Measurements from ENCODE around the gene HADHB.

The HADHB gene

DNA sequence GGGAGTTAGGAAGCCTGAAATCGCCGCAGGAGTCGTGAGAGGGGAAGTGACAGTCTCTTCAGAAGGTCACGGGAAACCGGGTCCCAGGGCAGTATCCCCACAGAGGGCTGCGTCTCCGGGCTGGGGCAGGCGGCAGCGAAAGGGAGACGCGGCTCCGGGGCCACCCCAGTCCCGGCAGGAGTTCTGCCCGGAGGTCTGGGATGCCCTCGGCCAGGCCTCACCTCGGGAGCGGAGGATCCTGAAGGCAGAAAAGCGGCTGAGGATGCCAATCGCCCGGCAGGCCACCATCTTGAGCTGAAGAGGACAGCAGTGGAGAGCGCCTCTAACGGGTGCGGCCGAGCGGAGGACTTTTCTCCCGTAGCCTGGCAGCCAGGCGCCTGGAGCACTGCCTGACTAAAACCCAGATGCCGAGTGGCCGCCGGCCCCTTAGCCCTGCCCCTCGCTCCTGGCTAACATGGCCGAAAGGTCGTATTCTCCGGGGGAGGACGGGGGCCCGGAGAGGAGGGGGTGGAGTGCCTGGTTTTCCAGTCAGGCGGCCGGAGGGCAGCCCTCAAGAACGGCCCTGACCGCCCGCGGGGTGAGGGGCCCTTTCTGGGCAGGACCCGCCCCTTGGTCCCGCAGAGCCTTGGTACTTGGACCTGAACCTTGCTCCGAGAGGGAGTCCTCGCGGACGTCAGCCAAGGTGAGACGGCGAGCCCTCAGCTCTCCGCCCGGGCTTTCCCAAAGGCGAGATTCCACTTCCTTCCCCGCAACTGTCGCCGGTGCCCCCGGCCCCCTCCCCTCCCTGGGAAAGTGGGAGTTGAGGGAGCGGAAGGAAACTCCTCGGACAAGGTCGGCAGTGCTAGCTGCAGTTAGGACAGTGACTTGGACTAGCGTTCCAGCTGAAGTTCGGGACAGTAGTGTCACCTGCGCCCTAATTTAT is at the start of gene HADHB, which contains the start of gene HADHA:
HADHB (plus strand) TSS at position 631 of the 922 bp plus-strand sequence. CDS start 9,316 bp downstream, outside the sequence.
HADHA (minus strand) TSS at position 324 of the 922 bp plus-strand sequence; CDS start at position 288, 36 bp downstream.
- DNase-seq (ENCODE audit: low read depth in 2 of 2) = peak; percentile 73 to 77

DNA sequence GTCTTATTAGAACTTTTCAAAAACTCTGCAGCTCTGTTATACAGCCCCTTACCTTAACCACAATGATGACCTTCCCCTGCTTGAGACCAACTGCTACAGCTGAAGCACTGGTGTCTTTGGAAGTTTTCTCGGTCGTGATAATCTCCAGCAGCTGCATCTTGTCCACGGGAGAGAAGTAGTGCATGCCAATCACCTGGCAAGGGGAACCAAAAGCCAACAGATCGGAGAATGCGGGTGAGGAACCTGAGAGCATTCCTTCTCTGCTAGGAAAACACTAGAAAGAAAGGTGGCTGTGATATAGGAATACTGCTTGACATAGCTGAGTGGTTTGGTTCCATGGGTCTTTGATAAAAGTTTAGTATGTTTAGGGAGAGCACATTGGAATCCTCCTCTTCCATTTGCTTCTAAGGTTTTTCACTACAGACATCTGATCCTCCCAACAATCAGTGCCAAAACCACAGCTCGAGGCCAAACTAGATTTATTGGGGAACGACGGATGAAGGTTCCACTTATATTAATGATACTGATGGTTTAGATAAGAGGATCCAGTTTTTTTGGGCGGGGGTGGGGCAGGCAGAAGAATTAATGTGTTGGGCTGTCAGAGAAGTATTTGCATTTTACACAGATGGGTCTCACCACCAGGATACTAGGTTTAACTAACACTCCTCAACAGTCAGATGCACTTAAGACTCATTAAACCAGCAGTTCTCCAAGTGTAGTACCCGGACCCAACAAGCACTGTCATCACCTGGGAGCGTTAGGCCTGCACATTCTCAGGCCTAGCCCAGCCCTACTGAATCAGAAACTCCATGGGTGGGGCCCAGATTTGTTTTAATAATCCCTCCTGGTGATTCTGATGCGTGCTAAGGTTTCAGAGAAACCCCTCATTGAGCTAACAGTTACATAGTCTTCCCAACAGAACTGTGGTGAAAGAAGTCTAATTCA is 49.4 kb upstream of the HADHB start:
- DNase-seq (ENCODE audit: low read depth in 2 of 2) = no peak

DNA sequence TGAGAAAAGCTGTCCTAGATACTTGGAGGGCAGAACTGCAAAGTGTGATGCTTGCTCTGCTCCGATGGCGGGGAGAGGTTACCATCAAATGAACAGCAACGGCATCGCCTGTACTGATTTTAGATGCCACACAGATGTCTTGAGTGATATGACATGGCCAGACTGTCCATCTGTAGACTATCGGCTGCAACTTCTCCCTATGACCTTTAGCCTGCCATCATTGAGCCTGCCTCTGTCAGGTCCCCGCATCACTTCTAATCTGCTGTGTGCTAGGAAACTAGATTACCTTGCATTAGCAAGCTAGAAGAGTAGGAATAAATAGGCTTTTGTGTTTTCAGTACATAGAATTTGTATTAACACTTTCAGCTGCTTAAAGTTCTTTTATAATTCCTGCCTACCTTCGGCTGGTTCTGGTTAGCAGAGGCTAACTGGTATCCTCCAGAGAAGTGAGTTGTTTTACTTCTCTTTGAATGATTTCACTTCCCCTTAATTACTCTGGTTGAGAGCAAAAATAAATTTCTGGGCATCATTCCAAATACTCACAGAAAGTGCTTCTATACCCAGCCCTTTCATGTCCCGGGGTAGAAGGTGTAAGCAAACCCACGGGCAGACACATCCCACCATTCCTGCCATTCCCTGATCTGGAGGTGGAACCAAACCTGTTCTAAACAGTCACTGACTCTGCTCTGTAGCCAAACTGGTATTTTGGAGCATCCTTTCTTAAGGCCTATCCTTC is 47.9 kb upstream of the HADHB start:
- DNase-seq (ENCODE audit: low read depth in 2 of 2) = no peak

DNA sequence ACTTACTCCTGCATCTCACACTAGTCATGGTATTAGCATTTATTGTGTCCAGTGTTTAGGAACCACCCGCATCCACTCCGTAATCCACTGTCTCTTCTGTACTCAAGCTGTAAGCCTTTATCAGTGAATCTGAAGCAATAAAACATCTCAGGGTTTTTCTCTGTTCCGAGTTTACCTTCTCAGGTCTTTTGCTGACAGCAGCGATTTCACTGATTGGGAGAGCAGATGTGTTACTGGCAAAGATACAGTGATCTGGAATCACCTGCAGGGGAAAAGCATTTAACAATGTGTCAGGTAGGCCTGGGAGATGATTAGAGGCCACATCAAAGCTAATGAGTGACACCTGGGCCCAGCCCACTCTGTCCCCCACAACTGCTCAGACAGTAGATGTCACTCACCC is 47.2 kb upstream of the HADHB start:
- DNase-seq (ENCODE audit: low read depth in 2 of 2) = no peak

DNA sequence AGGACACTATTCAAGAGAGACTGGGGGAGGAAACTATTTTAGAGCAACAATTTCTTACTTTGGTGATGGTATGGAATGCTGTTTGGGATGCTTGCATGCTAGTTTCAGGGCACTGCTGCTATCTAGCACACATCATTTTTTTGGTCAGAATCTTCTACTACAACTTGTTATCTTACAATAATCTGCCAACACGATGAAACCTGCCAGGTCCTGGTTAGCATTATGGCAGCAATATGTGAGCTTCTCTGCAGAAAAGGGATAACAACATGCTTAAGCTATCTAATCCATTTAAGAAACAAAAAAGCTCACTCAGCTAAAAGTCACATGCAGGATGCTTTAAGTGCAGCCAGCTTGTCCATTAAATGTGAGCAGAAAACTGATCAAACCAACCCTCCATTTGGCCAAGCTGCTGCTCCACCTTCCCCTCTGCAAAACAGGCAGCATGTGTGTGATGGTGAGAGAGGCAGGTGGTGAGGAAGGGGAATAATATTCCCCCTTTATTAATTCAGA is 41.7 kb upstream of the HADHB start:
- no peak for DNase-seq (ENCODE audit: low read depth in 2 of 2)

DNA sequence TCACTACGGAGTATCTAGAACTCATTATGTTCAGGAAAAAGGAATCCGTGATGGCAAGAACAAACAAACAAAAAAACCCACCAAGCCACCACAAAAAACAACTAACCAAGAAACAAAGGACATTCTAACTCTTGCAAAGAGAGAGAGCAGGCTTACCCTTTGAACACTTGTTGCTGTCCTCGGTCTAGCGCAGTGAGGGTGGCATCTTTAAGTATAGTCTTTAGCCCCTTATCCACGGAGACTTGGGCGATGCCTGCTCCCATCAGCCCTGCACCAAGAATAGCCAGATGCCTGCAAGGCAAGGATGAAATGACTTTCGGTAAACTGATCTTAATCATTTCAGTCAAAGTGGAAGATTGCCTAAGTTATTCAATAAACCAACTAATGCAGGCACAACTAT is 40.8 kb upstream of the HADHB start:
- no peak for DNase-seq (ENCODE audit: low read depth in 2 of 2)

DNA sequence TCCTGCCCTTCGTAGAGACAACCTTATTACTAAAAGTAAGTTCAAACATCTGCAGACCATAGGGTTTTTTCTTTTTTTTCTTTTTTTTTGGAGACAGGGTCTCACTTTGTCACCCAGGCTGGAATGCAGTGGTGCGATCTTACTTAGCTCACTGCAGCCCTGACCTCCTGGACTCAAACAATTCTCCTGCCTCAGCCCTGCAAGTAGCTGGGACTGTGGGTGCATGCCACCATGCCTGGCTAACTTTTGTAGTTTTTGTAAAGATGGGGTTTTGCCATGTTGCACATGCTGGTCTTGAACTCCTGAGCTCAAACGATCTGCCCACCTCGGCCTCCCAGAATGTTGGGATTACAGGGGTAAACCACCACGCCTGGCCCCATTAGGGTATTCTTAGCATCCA is 32.7 kb upstream of the HADHB start:
- DNase-seq (ENCODE audit: low read depth in 2 of 2) = no peak

DNA sequence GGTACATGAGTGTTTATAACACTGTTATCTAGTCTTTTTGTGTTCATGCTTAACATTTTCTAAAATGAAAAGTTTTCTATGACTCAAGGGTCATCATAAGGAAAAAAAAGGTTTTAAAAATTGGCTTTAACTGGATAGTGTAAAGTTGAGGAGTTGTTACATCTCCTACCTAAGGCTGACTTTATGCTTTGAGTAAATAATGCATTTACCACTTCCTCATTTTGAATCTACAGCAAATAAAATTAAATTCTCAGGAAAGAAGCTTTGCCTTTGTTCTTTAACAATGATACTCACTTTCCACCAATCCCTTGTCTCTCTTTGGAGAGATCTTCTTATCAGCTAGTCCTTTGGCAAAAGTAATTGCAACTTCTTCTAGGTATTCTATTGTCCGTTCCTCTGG is 30.0 kb upstream of the HADHB start:
- no peak for DNase-seq (ENCODE audit: low read depth in 2 of 2)

DNA sequence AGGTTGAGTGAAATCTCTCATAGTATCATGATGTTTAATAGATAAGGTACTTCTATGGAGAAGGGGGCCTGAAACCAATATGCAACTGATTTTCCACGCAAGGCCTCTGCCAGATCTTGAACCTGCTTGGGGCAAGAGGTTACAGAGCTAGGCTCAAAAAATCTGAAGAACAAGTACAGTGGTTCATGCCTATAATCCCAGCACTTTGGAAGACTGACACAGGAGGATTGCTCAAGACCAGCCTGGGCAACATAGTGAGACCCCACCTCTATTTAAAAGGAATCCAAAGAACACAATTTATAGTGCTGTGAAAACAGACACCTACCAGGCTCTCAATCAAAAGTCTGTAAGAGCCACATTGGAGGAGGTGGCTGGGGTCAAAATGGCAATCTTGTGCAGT is 28.9 kb upstream of the HADHB start:
- no peak for DNase-seq (ENCODE audit: low read depth in 2 of 2)

DNA sequence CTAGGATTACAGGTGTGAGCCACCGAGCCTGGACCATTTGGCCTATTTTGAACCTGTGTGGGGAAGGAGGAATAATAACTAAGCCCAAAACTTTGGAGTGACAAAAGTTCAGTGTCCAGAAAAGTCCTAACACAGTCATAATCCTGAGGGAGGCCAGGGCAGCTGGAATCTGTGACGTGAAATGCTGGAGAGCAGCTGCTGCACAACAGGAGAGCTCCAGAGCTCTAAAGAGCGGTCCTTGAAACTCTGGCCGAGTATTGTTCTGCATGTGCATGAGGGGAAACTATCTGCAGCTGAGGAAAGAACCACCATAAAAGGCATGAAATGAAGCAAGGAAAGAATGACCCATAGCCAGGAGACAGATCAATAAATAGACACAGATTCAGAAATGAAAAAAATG is 28.2 kb upstream of the HADHB start:
- no peak for DNase-seq (ENCODE audit: low read depth in 2 of 2)

DNA sequence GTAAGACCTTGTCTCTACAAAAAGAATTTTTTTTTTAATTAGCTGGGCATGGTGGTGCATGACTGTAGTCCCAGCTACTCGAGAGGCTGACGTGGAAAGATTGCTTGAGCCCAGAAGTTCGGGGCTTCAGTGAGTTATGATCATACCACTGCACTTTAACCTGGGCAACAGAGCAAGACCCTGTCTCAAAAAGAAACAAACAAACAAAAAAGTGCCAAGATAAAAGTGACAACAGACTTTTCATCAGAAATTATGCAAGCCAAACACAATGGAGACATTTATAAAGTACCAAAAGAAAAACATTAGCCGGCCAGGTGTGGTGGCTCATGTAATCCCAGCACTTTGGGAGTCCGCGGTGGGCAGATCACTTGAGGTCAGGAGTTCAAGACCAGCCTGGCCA is 27.0 kb upstream of the HADHB start:
- DNase-seq (ENCODE audit: low read depth in 2 of 2) = no peak

DNA sequence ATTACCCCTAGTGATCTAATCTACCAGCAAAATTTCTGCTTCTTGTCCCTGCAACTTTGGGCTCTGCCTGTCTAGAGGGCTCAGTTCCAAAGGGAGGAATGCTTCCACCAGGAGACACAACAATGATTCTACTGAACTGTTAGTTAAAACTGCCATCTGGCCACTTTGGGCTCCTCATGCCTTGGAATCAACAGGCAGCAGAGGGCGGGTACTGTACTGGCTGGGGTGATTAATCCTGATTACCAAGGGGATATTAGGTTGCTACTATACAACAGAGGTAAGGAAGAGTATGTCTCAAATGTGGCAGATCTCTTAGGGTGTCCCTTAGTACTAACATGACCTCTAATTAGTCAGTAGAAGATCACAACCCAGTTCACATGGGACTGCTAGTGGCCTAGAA is 21.7 kb upstream of the HADHB start:
- DNase-seq (ENCODE audit: low read depth in 2 of 2) = no peak

DNA sequence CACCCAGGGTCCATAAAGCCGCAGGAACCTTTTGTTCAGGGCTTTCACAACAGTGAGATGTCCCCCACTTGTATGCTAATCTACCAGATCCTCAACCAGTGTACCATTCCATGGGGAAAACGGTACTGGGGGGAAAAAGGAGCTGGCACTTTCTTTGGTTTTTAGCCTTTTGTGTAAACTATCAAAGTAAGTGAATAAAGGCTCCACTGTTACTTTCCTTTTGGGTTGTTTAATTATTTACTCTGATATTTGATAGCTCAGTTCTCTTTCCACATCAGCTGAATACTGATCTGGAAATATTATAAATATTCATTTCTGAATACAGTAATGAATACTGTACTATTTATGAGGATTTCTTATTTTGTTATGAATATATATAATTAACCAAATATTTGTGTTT is 20.6 kb upstream of the HADHB start:
- no peak for DNase-seq (ENCODE audit: low read depth in 2 of 2)

DNA sequence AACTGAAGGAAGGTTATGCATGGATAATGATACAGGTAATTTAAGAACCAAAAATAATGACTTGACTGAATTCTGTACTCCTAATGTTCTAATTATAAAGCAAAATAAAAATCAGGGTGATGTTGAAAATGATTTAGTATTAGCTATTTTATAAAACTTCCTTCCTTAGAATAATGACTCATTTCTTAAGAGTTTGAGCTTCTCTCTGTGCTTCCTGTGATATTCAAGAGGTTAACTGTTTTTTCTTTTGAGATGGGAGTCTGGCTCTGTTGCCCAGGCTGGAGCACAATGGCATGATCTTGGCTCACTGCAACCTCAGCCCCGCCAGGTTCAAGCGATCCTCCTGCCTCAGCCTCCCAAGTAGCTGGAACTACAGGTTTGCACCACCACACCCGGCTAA is 15.1 kb upstream of the HADHB start:
- DNase-seq (ENCODE audit: low read depth in 2 of 2) = no peak

DNA sequence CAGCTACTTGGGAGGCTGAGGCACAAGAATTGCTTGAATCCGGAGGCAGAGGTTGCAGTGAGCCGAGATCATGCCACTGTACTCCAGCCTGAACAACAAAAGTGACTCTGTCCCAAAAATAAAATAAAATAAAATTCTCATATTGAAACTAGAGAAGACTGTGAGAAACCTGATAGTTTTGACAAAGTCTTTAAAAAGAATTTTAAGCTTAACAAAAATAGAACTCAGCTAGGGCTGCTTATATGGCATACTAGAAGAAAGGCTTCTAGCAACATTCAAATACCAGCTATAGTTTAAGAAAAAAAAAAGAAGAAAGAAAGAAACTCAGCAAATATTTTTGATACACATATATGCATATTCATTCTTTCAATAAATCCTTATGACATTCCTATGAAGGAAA is 13.9 kb upstream of the HADHB start:
- no peak for DNase-seq (ENCODE audit: low read depth in 2 of 2)

DNA sequence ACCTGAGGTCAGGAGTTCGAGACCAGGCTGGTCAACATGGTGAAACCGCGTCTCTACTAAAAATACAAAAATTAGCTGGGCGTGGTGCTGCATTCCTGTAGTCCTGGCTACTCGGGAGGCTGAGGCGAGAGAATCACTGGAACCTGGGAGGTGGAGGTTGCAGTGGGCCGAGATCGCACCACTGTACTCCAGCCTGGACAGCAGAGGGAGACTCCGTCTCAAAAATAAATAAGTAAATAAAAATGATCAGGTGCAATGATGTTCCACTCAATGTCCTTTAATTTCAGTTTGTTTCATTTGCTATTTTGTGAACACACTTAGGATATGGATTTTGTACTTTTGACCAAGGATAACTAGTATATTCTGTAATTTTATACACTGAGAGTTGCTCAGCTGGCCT is 9.7 kb upstream of the HADHB start:
- no peak for DNase-seq (ENCODE audit: low read depth in 2 of 2)

DNA sequence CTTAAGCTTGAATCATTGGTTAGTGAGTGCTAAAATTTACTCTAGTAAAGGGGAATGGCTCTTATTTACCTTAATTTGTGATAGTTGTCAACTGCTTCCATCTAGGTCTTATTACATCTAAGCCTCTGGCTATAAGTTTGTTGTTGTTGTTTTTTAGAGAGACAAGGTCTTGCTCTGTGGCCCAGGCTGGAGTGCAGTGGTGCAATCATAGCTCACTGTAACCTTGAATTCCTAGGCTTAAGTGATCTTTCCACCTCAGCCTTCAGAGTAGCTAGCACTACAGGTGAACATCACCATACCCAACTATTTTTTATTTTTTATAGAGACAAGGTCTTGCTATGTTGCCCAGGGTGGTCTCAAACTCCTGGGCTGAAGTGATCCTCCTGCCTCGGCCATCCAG is 6.9 kb upstream of the HADHB start:
- DNase-seq (ENCODE audit: low read depth in 2 of 2) = no peak

DNA sequence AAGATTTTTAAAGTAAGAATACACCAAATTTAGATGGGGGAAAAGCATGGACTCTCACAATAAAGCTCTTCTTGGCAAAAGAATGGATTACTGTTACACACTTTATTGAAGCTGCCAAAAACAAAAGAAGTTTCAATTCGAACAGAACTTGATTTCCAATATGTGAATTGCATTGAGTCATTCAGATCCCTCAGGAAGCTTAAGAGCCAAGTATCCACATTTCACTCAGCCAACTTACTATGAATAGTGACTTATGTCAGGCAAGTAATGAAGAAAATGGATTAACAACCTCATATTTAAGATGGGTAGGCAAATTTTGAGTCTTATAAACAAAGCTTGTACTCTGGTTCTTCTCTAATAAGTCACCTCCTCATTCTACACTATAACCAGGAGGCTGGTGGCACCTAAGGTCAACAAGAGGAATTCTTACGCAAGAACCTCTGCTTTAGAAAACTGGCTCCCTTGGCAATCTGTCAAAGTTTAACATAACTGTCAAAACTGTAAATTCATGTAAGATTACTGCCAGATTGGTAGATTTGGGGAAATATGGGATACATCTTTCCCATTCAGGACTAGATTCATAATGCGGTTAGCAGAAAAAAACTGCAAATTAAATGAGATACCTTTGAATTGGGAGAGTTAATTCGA is 6.3 kb upstream of the HADHB start:
- DNase-seq (ENCODE audit: low read depth in 2 of 2) = no peak

DNA sequence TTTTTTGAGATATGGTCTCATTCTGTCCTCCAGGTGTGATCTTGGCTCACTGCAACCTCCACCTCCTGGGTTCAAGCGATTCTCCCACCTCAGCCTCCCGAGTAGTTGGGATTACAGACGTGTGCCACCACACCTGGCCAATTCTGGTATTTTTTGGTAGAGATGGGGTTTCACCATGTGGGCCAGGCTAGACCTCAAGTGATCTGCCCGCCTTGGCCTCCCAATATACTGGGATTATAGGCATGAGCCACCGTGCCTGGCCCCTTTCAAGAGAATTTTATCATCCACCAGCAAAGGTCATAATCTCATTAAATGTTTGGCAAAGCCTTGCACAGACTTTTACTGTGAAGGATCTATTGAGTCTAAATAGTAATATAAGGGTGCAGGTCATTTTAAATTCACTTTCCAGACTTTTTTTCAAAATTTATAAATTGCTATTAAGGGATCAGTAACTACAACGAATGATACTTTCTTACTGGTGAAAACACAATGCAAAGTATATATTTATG is 2.8 kb upstream of the HADHB start:
- DNase-seq (ENCODE audit: low read depth in 2 of 2) = no peak

DNA sequence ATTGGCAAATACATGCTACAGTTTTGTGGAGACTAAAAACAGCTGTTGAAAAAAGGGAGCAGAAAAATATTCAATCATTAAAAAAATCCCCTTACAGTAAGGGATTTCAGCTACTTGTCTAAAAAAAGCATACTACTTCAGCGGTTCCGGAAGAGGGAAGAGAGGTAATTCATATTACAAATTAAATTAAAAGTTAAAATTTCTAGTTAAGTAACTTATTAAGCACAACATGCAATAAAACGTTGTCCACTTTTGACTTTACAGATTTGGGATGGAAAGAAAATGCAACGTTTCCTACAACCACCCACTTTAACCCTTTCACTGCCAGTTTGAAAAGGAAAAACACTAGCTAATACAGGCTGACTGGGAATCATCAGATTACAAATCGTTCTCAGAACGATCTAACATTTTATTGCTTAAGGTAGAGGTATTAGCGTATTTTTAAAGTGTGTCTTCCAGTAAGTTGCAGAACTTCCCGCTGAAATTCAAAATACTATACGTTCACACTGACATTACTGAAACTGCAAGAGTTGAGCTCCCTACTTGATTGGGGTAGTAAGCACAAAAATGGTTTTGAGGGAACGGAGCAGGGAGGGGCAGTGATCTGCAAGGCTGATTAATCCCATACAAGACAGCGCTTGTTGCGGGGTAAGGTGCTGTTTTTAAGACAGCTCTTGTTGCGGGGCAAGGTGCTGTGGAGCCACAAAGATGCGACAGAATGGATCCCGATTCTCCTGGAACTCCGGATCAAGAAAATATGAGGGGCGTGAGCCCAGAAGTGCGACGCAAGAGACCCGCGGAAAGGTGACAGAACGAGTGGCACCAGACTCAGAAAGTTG is 1.1 kb upstream of the HADHB start:
- no peak for DNase-seq (ENCODE audit: low read depth in 2 of 2)

Data from stimulated activated CD8-positive, alpha-beta memory T cell treated with anti-CD3 and anti-CD28 coated beads, Interleukin-15, amount 100 ng/mL, for 4 hours (primary cell).